ENCODE measurements around the gene REPS2.

Gene REPS2

GRCh38 chrX:16992445-16992844 lies 46.0 kb downstream of the REPS2 start:
- Mint-ChIP-seq H3K27me3 (no peaks in the 10 kb centered on the region), H3K36me3 (ENCODE audit: insufficient read depth) (no peaks in the 10 kb centered on the region)
- no peak for ATAC-seq (replicated peaks; ENCODE audit: extremely low read depth, poor library complexity, severe bottlenecking)

GRCh38 chrX:16992951-16993350 lies 46.5 kb downstream of the REPS2 start:
- DNase-seq (ENCODE audit: low spot score in 2 of 2) (no peak), ATAC-seq (replicated peaks; ENCODE audit: extremely low read depth, poor library complexity, severe bottlenecking) (no peak)
- H3K27me3 Mint-ChIP-seq, result no peaks in the 10 kb centered on the region
- no peaks in the 10 kb centered on the region for H3K4me1 Mint-ChIP-seq
- no peaks in the 10 kb centered on the region for H3K36me3 Mint-ChIP-seq (ENCODE audit: insufficient read depth)
- no peak overlapping the region for H3K27ac Mint-ChIP-seq (ENCODE audit: low read depth)
- H3K4me3 Mint-ChIP-seq, result no peak overlapping the region
- H3K9me3 Mint-ChIP-seq, result no peaks in the 10 kb centered on the region

More at GRCh38 chrX:16992445-16992844, 46.0 kb downstream of the REPS2 start:
- no peak overlapping the region for H3K27ac Mint-ChIP-seq (ENCODE audit: low read depth)
- no peaks in the 10 kb centered on the region for H3K9me3 Mint-ChIP-seq
- no peak for DNase-seq (ENCODE audit: low spot score in 2 of 2)
- H3K4me3 Mint-ChIP-seq, result no peak overlapping the region
- H3K4me1 Mint-ChIP-seq, result no peaks in the 10 kb centered on the region

- Mint-ChIP-seq H3K4me3 (no peak overlapping the region), H3K27me3 (no peaks in the 10 kb centered on the region), H3K9me3 (no peaks in the 10 kb centered on the region), H3K27ac (ENCODE audit: low read depth) (no peak overlapping the region), H3K4me1 (no peaks in the 10 kb centered on the region), H3K36me3 (ENCODE audit: insufficient read depth) (no peaks in the 10 kb centered on the region)
- no peak for ATAC-seq (replicated peaks; ENCODE audit: extremely low read depth, poor library complexity, severe bottlenecking)
- no peak for DNase-seq (ENCODE audit: low spot score in 2 of 2)
Observed at GRCh38 chrX:16993791-16994318, 47.4 kb downstream of the REPS2 start.

- Mint-ChIP-seq H3K4me3 (no peak overlapping the region), H3K4me1 (no peaks in the 10 kb centered on the region), H3K36me3 (ENCODE audit: insufficient read depth) (no peaks in the 10 kb centered on the region), H3K27ac (ENCODE audit: low read depth) (no peak overlapping the region), H3K27me3 (no peaks in the 10 kb centered on the region), H3K9me3 (no peaks in the 10 kb centered on the region)
- no peak for DNase-seq (ENCODE audit: low spot score in 2 of 2)
- ATAC-seq (replicated peaks; ENCODE audit: extremely low read depth, poor library complexity, severe bottlenecking), result no peak
Observed at GRCh38 chrX:16994736-16995135, 48.3 kb downstream of the REPS2 start.

- no peak overlapping the region for H3K27ac Mint-ChIP-seq (ENCODE audit: low read depth)
- no peak for DNase-seq (ENCODE audit: low spot score in 2 of 2)
- no peak overlapping the region for H3K4me3 Mint-ChIP-seq
- H3K27me3 Mint-ChIP-seq, result peaks cover 11% of the 10 kb centered on the region
- no peaks in the 10 kb centered on the region for H3K9me3 Mint-ChIP-seq
- H3K36me3 Mint-ChIP-seq (ENCODE audit: insufficient read depth), result no peaks in the 10 kb centered on the region
- ATAC-seq (replicated peaks; ENCODE audit: extremely low read depth, poor library complexity, severe bottlenecking), result no peak
- H3K4me1 Mint-ChIP-seq, result no peaks in the 10 kb centered on the region
Observed at GRCh38 chrX:16997313-16997712, 50.9 kb downstream of the REPS2 start.

GRCh38 chrX:16999275-16999674 lies 52.8 kb downstream of the REPS2 start:
- no peaks in the 10 kb centered on the region for H3K9me3 Mint-ChIP-seq
- H3K4me3 Mint-ChIP-seq, result no peak overlapping the region
- no peaks in the 10 kb centered on the region for H3K36me3 Mint-ChIP-seq (ENCODE audit: insufficient read depth)
- no peak overlapping the region for H3K27ac Mint-ChIP-seq (ENCODE audit: low read depth)
- ATAC-seq (replicated peaks; ENCODE audit: extremely low read depth, poor library complexity, severe bottlenecking) (no peak), DNase-seq (ENCODE audit: low spot score in 2 of 2) (no peak)
- H3K4me1 Mint-ChIP-seq, result peaks cover 6% of the 10 kb centered on the region
- H3K27me3 Mint-ChIP-seq, result peaks cover 11% of the 10 kb centered on the region

- ATAC-seq (replicated peaks; ENCODE audit: extremely low read depth, poor library complexity, severe bottlenecking), result no peak
- DNase-seq (ENCODE audit: low spot score in 2 of 2), result no peak
- H3K4me3 Mint-ChIP-seq, result no peak overlapping the region
- H3K9me3 Mint-ChIP-seq, result no peaks in the 10 kb centered on the region
- H3K4me1 Mint-ChIP-seq, result peaks cover 6% of the 10 kb centered on the region
- no peaks in the 10 kb centered on the region for H3K36me3 Mint-ChIP-seq (ENCODE audit: insufficient read depth)
- peaks cover 11% of the 10 kb centered on the region for H3K27me3 Mint-ChIP-seq
- H3K27ac Mint-ChIP-seq (ENCODE audit: low read depth), result no peak overlapping the region
Observed at GRCh38 chrX:17000751-17001150, 54.3 kb downstream of the REPS2 start.

- ATAC-seq (replicated peaks; ENCODE audit: extremely low read depth, poor library complexity, severe bottlenecking), result no peak
- peaks cover 11% of the 10 kb centered on the region for H3K27me3 Mint-ChIP-seq
- no peak for DNase-seq (ENCODE audit: low spot score in 2 of 2)
- H3K4me1 Mint-ChIP-seq, result peaks cover 6% of the 10 kb centered on the region
- no peaks in the 10 kb centered on the region for H3K36me3 Mint-ChIP-seq (ENCODE audit: insufficient read depth)
- H3K27ac Mint-ChIP-seq (ENCODE audit: low read depth), result no peak overlapping the region
- H3K9me3 Mint-ChIP-seq, result no peaks in the 10 kb centered on the region
- no peak overlapping the region for H3K4me3 Mint-ChIP-seq
Observed at GRCh38 chrX:17005712-17006368, 59.4 kb downstream of the REPS2 start.

- ATAC-seq (replicated peaks; ENCODE audit: extremely low read depth, poor library complexity, severe bottlenecking) (no peak), DNase-seq (ENCODE audit: low spot score in 2 of 2) (no peak)
- Mint-ChIP-seq H3K27ac (ENCODE audit: low read depth) (no peak overlapping the region), H3K36me3 (ENCODE audit: insufficient read depth) (no peaks in the 10 kb centered on the region), H3K4me3 (no peak overlapping the region), H3K27me3 (no peaks in the 10 kb centered on the region), H3K4me1 (peaks cover 6% of the 10 kb centered on the region), H3K9me3 (no peaks in the 10 kb centered on the region)
Observed at GRCh38 chrX:17007134-17007768, 60.8 kb downstream of the REPS2 start.

- Mint-ChIP-seq H3K27ac (ENCODE audit: low read depth) (no peak overlapping the region), H3K4me3 (no peak overlapping the region), H3K4me1 (no peaks in the 10 kb centered on the region), H3K36me3 (ENCODE audit: insufficient read depth) (no peaks in the 10 kb centered on the region), H3K27me3 (no peaks in the 10 kb centered on the region), H3K9me3 (no peaks in the 10 kb centered on the region)
- no peak for ATAC-seq (replicated peaks; ENCODE audit: extremely low read depth, poor library complexity, severe bottlenecking)
- DNase-seq (ENCODE audit: low spot score in 2 of 2), result no peak
Observed at GRCh38 chrX:17009856-17010625, 63.6 kb downstream of the REPS2 start.

GRCh38 chrX:17012465-17012864 lies 66.0 kb downstream of the REPS2 start:
- DNase-seq (ENCODE audit: low spot score in 2 of 2), result no peak
- Mint-ChIP-seq H3K27ac (ENCODE audit: low read depth) (no peak overlapping the region), H3K4me1 (no peaks in the 10 kb centered on the region)

GRCh38 chrX:17014216-17014615 lies 67.8 kb downstream of the REPS2 start:
- no peak overlapping the region for H3K4me3 Mint-ChIP-seq
- H3K9me3 Mint-ChIP-seq, result no peaks in the 10 kb centered on the region
- no peaks in the 10 kb centered on the region for H3K27me3 Mint-ChIP-seq
- DNase-seq (ENCODE audit: low spot score in 2 of 2) (no peak), ATAC-seq (replicated peaks; ENCODE audit: extremely low read depth, poor library complexity, severe bottlenecking) (no peak)
- no peaks in the 10 kb centered on the region for H3K4me1 Mint-ChIP-seq
- no peak overlapping the region for H3K27ac Mint-ChIP-seq (ENCODE audit: low read depth)
- H3K36me3 Mint-ChIP-seq (ENCODE audit: insufficient read depth), result no peaks in the 10 kb centered on the region

More at GRCh38 chrX:17012465-17012864, 66.0 kb downstream of the REPS2 start:
- no peaks in the 10 kb centered on the region for H3K27me3 Mint-ChIP-seq
- no peaks in the 10 kb centered on the region for H3K9me3 Mint-ChIP-seq
- ATAC-seq (replicated peaks; ENCODE audit: extremely low read depth, poor library complexity, severe bottlenecking), result no peak
- H3K36me3 Mint-ChIP-seq (ENCODE audit: insufficient read depth), result no peaks in the 10 kb centered on the region
- no peak overlapping the region for H3K4me3 Mint-ChIP-seq

GRCh38 chrX:17017134-17017533 lies 70.7 kb downstream of the REPS2 start:
- Mint-ChIP-seq H3K4me3 (no peak overlapping the region), H3K4me1 (no peaks in the 10 kb centered on the region), H3K9me3 (no peaks in the 10 kb centered on the region), H3K27ac (ENCODE audit: low read depth) (no peak overlapping the region), H3K27me3 (no peaks in the 10 kb centered on the region), H3K36me3 (ENCODE audit: insufficient read depth) (no peaks in the 10 kb centered on the region)
- DNase-seq (ENCODE audit: low spot score in 2 of 2) (no peak), ATAC-seq (replicated peaks; ENCODE audit: extremely low read depth, poor library complexity, severe bottlenecking) (no peak)
